ENCODE results near the gene MLLT3.

- TF ChIP-seq POLR2AphosphoS5 (IDR thresholded peaks at IDR 0.05; ENCODE audit: low read depth, low read length) (no peak), SIN3A (IDR thresholded peaks at IDR 0.05; ENCODE audit: borderline replicate concordance, insufficient read depth, low read length) (no peak), TAF1 (IDR thresholded peaks at IDR 0.05; ENCODE audit: borderline replicate concordance, insufficient read depth, low read length) (no peak)
- TF ChIP-seq, protein P1, sequence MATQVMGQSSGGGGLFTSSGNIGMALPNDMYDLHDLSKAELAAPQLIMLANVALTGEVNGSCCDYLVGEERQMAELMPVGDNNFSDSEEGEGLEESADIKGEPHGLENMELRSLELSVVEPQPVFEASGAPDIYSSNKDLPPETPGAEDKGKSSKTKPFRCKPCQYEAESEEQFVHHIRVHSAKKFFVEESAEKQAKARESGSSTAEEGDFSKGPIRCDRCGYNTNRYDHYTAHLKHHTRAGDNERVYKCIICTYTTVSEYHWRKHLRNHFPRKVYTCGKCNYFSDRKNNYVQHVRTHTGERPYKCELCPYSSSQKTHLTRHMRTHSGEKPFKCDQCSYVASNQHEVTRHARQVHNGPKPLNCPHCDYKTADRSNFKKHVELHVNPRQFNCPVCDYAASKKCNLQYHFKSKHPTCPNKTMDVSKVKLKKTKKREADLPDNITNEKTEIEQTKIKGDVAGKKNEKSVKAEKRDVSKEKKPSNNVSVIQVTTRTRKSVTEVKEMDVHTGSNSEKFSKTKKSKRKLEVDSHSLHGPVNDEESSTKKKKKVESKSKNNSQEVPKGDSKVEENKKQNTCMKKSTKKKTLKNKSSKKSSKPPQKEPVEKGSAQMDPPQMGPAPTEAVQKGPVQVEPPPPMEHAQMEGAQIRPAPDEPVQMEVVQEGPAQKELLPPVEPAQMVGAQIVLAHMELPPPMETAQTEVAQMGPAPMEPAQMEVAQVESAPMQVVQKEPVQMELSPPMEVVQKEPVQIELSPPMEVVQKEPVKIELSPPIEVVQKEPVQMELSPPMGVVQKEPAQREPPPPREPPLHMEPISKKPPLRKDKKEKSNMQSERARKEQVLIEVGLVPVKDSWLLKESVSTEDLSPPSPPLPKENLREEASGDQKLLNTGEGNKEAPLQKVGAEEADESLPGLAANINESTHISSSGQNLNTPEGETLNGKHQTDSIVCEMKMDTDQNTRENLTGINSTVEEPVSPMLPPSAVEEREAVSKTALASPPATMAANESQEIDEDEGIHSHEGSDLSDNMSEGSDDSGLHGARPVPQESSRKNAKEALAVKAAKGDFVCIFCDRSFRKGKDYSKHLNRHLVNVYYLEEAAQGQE (IDR thresholded peaks at IDR 0.05; ENCODE audit: insufficient read depth in 1 of 2, low read depth in 2 of 2, low read length in 2 of 2), result no peak
These were observed 28.5 kb upstream of the MLLT3 start for GRCh38 chr9:20650750-20651299.

All from PFSK-1 (cell line).